K562 (cell line): Measurements from ENCODE around the gene SLC6A9. TPM values are rescaled to one million over a fixed set of nuclear protein-coding genes. Genes with fewer than 3 reads are reported as not detected.
A peak's percentile ranks its signal among the peaks of the same experiment; 100 is the strongest.

Experiments used
- BRF1 ChIP-seq: IDR thresholded peaks from 3 replicates; pipeline ENCODE4 v1.6.1; 2011; ENCODE audit warnings: borderline replicate concordance, mild to moderate bottlenecking; ENCODE audit not compliant: insufficient read length; ENCODE audit errors: extremely low read depth
- CEBPB ChIP-seq: fragments of 450-650 bp; IDR thresholded peaks from 2 replicates; pipeline ENCODE4 v1.6.1; 2016; ENCODE audit warnings: missing genetic modification characterization, missing compliant biosample characterization
- CTCFL ChIP-seq: IDR thresholded peaks from 2 replicates; pipeline ENCODE4 v1.6.1; 2011; ENCODE audit warnings: borderline replicate concordance, low read depth, mild to moderate bottlenecking, moderate library complexity, low read length; ENCODE audit not compliant: insufficient read depth, poor library complexity, severe bottlenecking
- KLF1 ChIP-seq: fragments of 450-650 bp; IDR thresholded peaks from 2 replicates; pipeline ENCODE4 v1.6.1; 2016; ENCODE audit warnings: missing genetic modification characterization, missing compliant biosample characterization
- MCM2 ChIP-seq: fragments of 450-650 bp; IDR thresholded peaks from 2 replicates; pipeline ENCODE4 v1.6.1; 2017; ENCODE audit warnings: low read depth, mild to moderate bottlenecking
- MIER1 ChIP-seq: fragments of 450-650 bp; IDR thresholded peaks from 2 replicates; pipeline ENCODE4 v1.6.1; 2016; ENCODE audit warnings: antibody characterized with exemption, mild to moderate bottlenecking, low read depth
- NFRKB ChIP-seq: fragments of 450-650 bp; IDR thresholded peaks from 2 replicates; pipeline ENCODE4 v1.6.1; 2016; ENCODE audit warnings: low read depth
- POLR2AphosphoS5 ChIP-seq: IDR thresholded peaks from 2 replicates; pipeline ENCODE4 v1.6.1; 2011; ENCODE audit warnings: mild to moderate bottlenecking, low read depth, low read length, moderate library complexity; ENCODE audit not compliant: control insufficient read depth, insufficient read depth
- POLR2G ChIP-seq: fragments of 200-400 bp; formaldehyde crosslinking; IDR thresholded peaks from 2 replicates; pipeline ENCODE4 v1.6.1; 2017; ENCODE audit warnings: low read depth, mild to moderate bottlenecking, antibody characterized with exemption, low read length, moderate library complexity
- SETDB1 ChIP-seq: IDR thresholded peaks from one replicate; pipeline ENCODE4 v1.6.1; 2012; ENCODE audit warnings: low read length, control low read depth, inconsistent platforms
- SMARCA4 ChIP-seq: fragments of 450-650 bp; IDR thresholded peaks from 2 replicates; pipeline ENCODE4 v1.6.1; 2016
- TRIM24 ChIP-seq, 2 experiments: fragments of 450-650 bp; IDR thresholded peaks; 2 replicates each; pipeline ENCODE4 v1.6.1; 2016
- ZNF12 ChIP-seq: sonication (generic); formaldehyde crosslinking; IDR thresholded peaks from 2 replicates; pipeline ENCODE4 v1.4.0; 2020; ENCODE audit warnings: mild to moderate bottlenecking, missing genetic modification reagents
- ZNF217 ChIP-seq: sonication (generic); formaldehyde crosslinking; IDR thresholded peaks from 2 replicates; pipeline ENCODE4 v1.8.0; 2022; ENCODE audit warnings: mild to moderate bottlenecking, missing genetic modification reagents
- ZNF274 ChIP-seq: IDR thresholded peaks from 2 replicates; pipeline ENCODE4 v1.6.1; 2011; ENCODE audit warnings: low read depth, mild to moderate bottlenecking, low read length, moderate library complexity, borderline replicate concordance
- ZNF398 ChIP-seq: fragments of 250-450 bp; sonication (Bioruptor Pico); IDR thresholded peaks from 2 replicates; pipeline ENCODE4 v1.8.0; 2021; ENCODE audit warnings: moderate library complexity, mild to moderate bottlenecking, inconsistent platforms
- ZNF431 ChIP-seq: sonication (generic); formaldehyde crosslinking; IDR thresholded peaks from 2 replicates; pipeline ENCODE4 v1.8.0; 2022; ENCODE audit warnings: mild to moderate bottlenecking, missing genetic modification reagents
- ZNF79 ChIP-seq: fragments of 250-450 bp; sonication (Bioruptor Pico); IDR thresholded peaks from 2 replicates; pipeline ENCODE4 v1.4.0; 2020; ENCODE audit warnings: low read depth, mild to moderate bottlenecking, moderate library complexity
- polyA plus RNA-seq, 8 experiments: library from polyadenylated mRNA; depleted of rRNA in 4 of 8; stranded (reverse) in 5 of 8; unstranded in 3 of 8; fragments of >200 nt; fragmentation: Nextera tagmentation in 2 of 8; fragmentation: Illumina TruSeq in 1 of 8; extraction: Ambion mirVana in 2 of 8; extraction: Trizol in 1 of 8; gene quantifications; 2 replicates each; pipeline versions ENCODE4 v1.2.1 to v1.2.3, GENCODE V29; 2011 to 2014; ENCODE audit warnings: inconsistent platforms in 1 of 8, missing spikeins in 1 of 8
- total RNA-seq, 7 experiments: library from RNA; depleted of rRNA in 6 of 7; stranded (reverse); fragments of >200 nt in 6 of 7; fragmentation: Illumina TruSeq in 2 of 7; extraction: Trizol in 2 of 7; gene quantifications; 2 replicates each; pipeline versions ENCODE4 v1.2.1 to v1.2.3, GENCODE V29; 2011 to 2021; ENCODE audit warnings: low replicate concordance in 1 of 7
- TF ChIP-seq, protein P1 (sequence below): fragments of 450-650 bp; formaldehyde crosslinking; IDR thresholded peaks from 2 replicates; pipeline ENCODE4 v1.4.0; 2020; ENCODE audit warnings: mild to moderate bottlenecking, moderate library complexity
- TF ChIP-seq, protein P2 (sequence below): conservative IDR thresholded peaks from 2 replicates; pipeline ENCODE4 v1.6.1; 2011; ENCODE audit warnings: low read depth, mild to moderate bottlenecking, low read length; ENCODE audit not compliant: control insufficient read depth

Gene SLC6A9
- total and polyA plus RNA-seq, 9 of the 15 experiments (the other 6 are each of a cell fraction or from before 2014, with no cell fraction given): 0.17 to 18.7 (median 2.9) TPM

- TF ChIP-seq CTCFL (no peak), ZNF217 (no peak), KLF1 (tag) (no peak), NFRKB (peak; percentile 56; the same call in 1 of the 2 replicates), MIER1 (0 out of 2 replicates have a peak, but pooled peaks have one; percentile 74), POLR2G (no peak), ZNF12 (CRISPR knock-in tag) (peak; percentile 50; the same call in 1 of the 2 replicates), ZNF431 (CRISPR knock-in tag) (no peak), MCM2 (no peak), TRIM24 (IDR thresholded peaks at IDR 0.05) (no peak), ZNF274 (no peak), ZNF398 (CRISPR knock-in tag) (no peak), POLR2AphosphoS5 (no peak), SETDB1 (no peak), SMARCA4 (peak; percentile 25; the same call in 1 of the 2 replicates), CEBPB (tag) (no peak), ZNF79 (CRISPR knock-in tag) (no peak), BRF1 (no peak)
- TF ChIP-seq, protein P1, sequence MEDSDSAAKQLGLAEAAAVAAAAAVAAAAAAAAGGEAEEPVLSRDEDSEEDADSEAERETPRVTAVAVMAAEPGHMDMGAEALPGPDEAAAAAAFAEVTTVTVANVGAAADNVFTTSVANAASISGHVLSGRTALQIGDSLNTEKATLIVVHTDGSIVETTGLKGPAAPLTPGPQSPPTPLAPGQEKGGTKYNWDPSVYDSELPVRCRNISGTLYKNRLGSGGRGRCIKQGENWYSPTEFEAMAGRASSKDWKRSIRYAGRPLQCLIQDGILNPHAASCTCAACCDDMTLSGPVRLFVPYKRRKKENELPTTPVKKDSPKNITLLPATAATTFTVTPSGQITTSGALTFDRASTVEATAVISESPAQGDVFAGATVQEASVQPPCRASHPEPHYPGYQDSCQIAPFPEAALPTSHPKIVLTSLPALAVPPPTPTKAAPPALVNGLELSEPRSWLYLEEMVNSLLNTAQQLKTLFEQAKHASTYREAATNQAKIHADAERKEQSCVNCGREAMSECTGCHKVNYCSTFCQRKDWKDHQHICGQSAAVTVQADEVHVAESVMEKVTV: no peak
- TF ChIP-seq, protein P2, sequence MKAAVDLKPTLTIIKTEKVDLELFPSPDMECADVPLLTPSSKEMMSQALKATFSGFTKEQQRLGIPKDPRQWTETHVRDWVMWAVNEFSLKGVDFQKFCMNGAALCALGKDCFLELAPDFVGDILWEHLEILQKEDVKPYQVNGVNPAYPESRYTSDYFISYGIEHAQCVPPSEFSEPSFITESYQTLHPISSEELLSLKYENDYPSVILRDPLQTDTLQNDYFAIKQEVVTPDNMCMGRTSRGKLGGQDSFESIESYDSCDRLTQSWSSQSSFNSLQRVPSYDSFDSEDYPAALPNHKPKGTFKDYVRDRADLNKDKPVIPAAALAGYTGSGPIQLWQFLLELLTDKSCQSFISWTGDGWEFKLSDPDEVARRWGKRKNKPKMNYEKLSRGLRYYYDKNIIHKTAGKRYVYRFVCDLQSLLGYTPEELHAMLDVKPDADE: no peak
Observed at GRCh38 chr1:44029260-44029910, 1.9 kb downstream of the SLC6A9 start (continued).
